ENCODE measurements around the gene SULT4A1.
A peak's percentile ranks its signal among the peaks of the same experiment; 100 is the strongest.

SULT4A1 gene

GRCh38 chr22:43900206-43900605 lies 37.9 kb upstream of the SULT4A1 start:
- H3K9me2 ChIP-seq (replicated peaks; ENCODE audit: insufficient read depth, low read length): no peaks in the 10 kb centered on the region
- no peaks in the 10 kb centered on the region for H3F3A ChIP-seq (ENCODE audit: insufficient read depth, low read length)
- H2AFZ ChIP-seq (ENCODE audit: low read length): no peak overlapping the region
- no peaks in the 10 kb centered on the region for H3K79me2 ChIP-seq (ENCODE audit: low read length)
- no peak overlapping the region for H3K9ac ChIP-seq (ENCODE audit: low read length)
- H3K36me3 ChIP-seq (replicated peaks; ENCODE audit: insufficient read depth, low read length): no peaks in the 10 kb centered on the region
- no peaks in the 10 kb centered on the region for H4K20me1 ChIP-seq (ENCODE audit: insufficient read depth, low read length)
- no peak for DNase-seq
- peaks cover 77% of the 10 kb centered on the region for H3K27me3 ChIP-seq (replicated peaks; ENCODE audit: insufficient read depth, low read length)
- no peak overlapping the region for H3K4me2 ChIP-seq (ENCODE audit: low read depth, low read length)
- H3K4me1 ChIP-seq (ENCODE audit: low read length): no peaks in the 10 kb centered on the region
- TF ChIP-seq EZH2phosphoT487 (IDR thresholded peaks at IDR 0.05; ENCODE audit: low read length) (no peak), CTCF (IDR thresholded peaks at IDR 0.05; ENCODE audit: low read length) (no peak), EZH2 (optimal IDR thresholded peaks at IDR 0.05; ENCODE audit: low read depth, low read length) (no peak)
- no peak overlapping the region for H3K4me3 ChIP-seq (ENCODE audit: low read length)
- no peaks in the 10 kb centered on the region for H3K9me3 ChIP-seq (replicated peaks; ENCODE audit: insufficient read depth, low read length)
- no peak overlapping the region for H3K27ac ChIP-seq (ENCODE audit: low read length)

DNA sequence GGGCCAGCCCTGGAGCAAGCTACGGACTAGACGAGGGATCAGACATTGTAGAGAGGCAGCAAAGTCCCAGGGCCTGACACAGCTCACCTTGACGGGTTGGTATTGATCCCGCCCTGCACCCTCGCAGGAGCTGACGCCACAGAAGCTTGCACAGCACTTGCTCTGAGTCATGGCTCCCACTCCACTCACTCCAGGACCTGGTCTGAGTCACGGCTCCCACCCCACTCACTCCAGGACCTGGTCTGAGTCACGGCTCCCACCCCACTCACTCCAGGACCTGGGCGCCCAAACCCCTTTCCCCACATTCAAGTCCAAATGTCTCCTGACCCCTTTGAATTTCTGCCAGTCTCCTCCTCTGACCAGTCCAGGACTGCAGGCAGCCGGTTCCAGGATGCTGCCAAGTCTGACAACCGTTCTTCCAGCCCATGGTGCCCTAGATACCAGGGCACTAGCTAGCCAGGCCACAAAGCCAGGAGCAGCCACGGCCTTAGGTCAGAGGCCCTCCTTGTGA lies 35.5 kb upstream of the SULT4A1 start:
- no peaks in the 10 kb centered on the region for H3K4me1 ChIP-seq (ENCODE audit: low read length)
- no peak overlapping the region for H3K27ac ChIP-seq (ENCODE audit: low read length)
- H3K36me3 ChIP-seq (replicated peaks; ENCODE audit: insufficient read depth, low read length): no peaks in the 10 kb centered on the region
- no peaks in the 10 kb centered on the region for H3K9me3 ChIP-seq (replicated peaks; ENCODE audit: insufficient read depth, low read length)
- TF ChIP-seq CTCF (IDR thresholded peaks at IDR 0.05; ENCODE audit: low read length): no peak
- TF ChIP-seq EZH2 (optimal IDR thresholded peaks at IDR 0.05; ENCODE audit: low read depth, low read length): no peak
- TF ChIP-seq EZH2phosphoT487 (IDR thresholded peaks at IDR 0.05; ENCODE audit: low read length): no peak
- H3K79me2 ChIP-seq (ENCODE audit: low read length): no peaks in the 10 kb centered on the region
- no peaks in the 10 kb centered on the region for H4K20me1 ChIP-seq (ENCODE audit: insufficient read depth, low read length)
- H3K9me2 ChIP-seq (replicated peaks; ENCODE audit: insufficient read depth, low read length): no peaks in the 10 kb centered on the region
- DNase-seq: no peak
- H3K4me2 ChIP-seq (ENCODE audit: low read depth, low read length): no peak overlapping the region
- no peak overlapping the region for H3K4me3 ChIP-seq (ENCODE audit: low read length)
- no peak overlapping the region for H2AFZ ChIP-seq (ENCODE audit: low read length)
- H3F3A ChIP-seq (ENCODE audit: insufficient read depth, low read length): no peaks in the 10 kb centered on the region
- peaks cover 86% of the 10 kb centered on the region for H3K27me3 ChIP-seq (replicated peaks; ENCODE audit: insufficient read depth, low read length)
- no peak overlapping the region for H3K9ac ChIP-seq (ENCODE audit: low read length)

DNA sequence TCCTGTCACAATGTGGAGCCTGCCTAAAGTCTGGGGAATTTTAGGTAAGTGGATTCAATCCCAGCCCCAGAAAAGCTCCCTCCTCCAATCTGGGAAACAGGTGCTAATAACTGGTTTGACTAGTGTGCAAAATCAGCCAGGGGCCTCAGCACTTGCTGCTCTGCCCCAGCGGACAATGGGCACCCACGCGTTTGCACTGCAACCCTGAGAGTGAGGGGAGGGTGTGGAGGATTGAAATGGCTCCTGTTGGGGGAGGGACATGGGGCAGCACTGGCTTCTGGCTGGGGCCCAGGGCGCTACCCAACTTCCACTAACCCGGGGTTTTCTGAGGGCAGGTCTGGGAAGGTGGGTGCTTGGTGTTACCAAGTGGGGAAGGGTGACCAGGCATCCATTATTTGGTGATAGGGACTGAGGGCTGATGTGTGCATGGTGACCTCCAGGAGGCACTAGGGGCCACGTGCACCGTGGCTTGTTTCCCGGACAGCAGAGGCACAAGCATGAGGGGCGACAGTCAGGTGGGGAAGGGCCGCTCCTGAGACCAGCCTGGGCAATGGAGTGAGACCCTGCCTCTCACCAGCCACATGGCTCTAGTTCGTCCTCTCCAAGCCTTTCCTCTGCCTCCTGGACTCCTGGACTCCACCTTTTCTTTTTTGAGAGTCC lies 33.8 kb upstream of the SULT4A1 start:
- no peak overlapping the region for H2AFZ ChIP-seq (ENCODE audit: low read length)

More for the DNA sequence above, 33.8 kb upstream of the SULT4A1 start:
- H3K27ac ChIP-seq (ENCODE audit: low read length): no peak overlapping the region
- peaks cover 89% of the 10 kb centered on the region for H3K27me3 ChIP-seq (replicated peaks; ENCODE audit: insufficient read depth, low read length)
- H4K20me1 ChIP-seq (ENCODE audit: insufficient read depth, low read length): no peaks in the 10 kb centered on the region
- no peaks in the 10 kb centered on the region for H3K9me2 ChIP-seq (replicated peaks; ENCODE audit: insufficient read depth, low read length)
- H3K79me2 ChIP-seq (ENCODE audit: low read length): no peaks in the 10 kb centered on the region
- H3F3A ChIP-seq (ENCODE audit: insufficient read depth, low read length): no peaks in the 10 kb centered on the region
- H3K9me3 ChIP-seq (replicated peaks; ENCODE audit: insufficient read depth, low read length): no peaks in the 10 kb centered on the region
- TF ChIP-seq EZH2 (optimal IDR thresholded peaks at IDR 0.05; ENCODE audit: low read depth, low read length) (peak; percentile 30), CTCF (IDR thresholded peaks at IDR 0.05; ENCODE audit: low read length) (no peak)
- H3K4me3 ChIP-seq (ENCODE audit: low read length): no peak overlapping the region
- no peak overlapping the region for H3K4me2 ChIP-seq (ENCODE audit: low read depth, low read length)
- no peak overlapping the region for H3K9ac ChIP-seq (ENCODE audit: low read length)
- DNase-seq: no peak
- H3K36me3 ChIP-seq (replicated peaks; ENCODE audit: insufficient read depth, low read length): no peaks in the 10 kb centered on the region
- no peaks in the 10 kb centered on the region for H3K4me1 ChIP-seq (ENCODE audit: low read length)
